OCI-LY7 (cell line): ENCODE results near the gene ROCK1.

Source experiments
- CTCF ChIP-seq: fragments of 200-600 bp; sonication (generic); conservative IDR thresholded peaks from 2 replicates; pipeline ENCODE4 v1.5.1; 2014; ENCODE audit warnings: mild to moderate bottlenecking, antibody characterized with exemption, low read length, moderate library complexity, mixed read lengths
- EZH2phosphoT487 ChIP-seq: fragments of 200-600 bp; sonication (generic); IDR thresholded peaks from 2 replicates; pipeline ENCODE4 v1.6.1; 2018; ENCODE audit warnings: low read depth, borderline replicate concordance, mild to moderate bottlenecking, mixed run types, antibody characterized with exemption, low read length, moderate library complexity, mixed read lengths

GRCh38 chr18:21111346-21112139, at the start of gene ROCK1:
- TF ChIP-seq CTCF (no peak), EZH2phosphoT487 (no peak)
